WTC11 (cell line): ENCODE data around the gene EIF4E. TPM values are rescaled to one million over a fixed set of nuclear protein-coding genes. Genes with fewer than 3 reads are reported as not detected.

Experiments used
- ATAC-seq: fragments of 200-7000 bp; cut with Tn5 transposase; 2 replicates; pipeline ENCODE4 v1.10.0; 2021; ENCODE audit warnings: mild to moderate bottlenecking, moderate library complexity
- CTCF ChIA-PET: fragments of 300-600 bp; sonication (Branson Sonifier 250); formaldehyde crosslinking; loops from one replicate; lab custom pipeline; 2021; ENCODE audit warnings: antibody characterized with exemption; lab: Charles Lee
- POLR2A ChIA-PET: fragments of 350-600 bp; sonication (Branson Sonifier 250); formaldehyde crosslinking; loops from one replicate; lab custom pipeline; 2021; ENCODE audit warnings: antibody characterized with exemption; lab: Charles Lee
- DNase-seq: peaks from one replicate; pipeline ENCODE4 v3.0.0; 2021; ENCODE audit warnings: low spot score
- H3K27ac Mint-ChIP-seq: 2 replicates; pipeline ENCODE4 v1.8.0; 2021; ENCODE audit warnings: mixed read lengths
- H3K27me3 Mint-ChIP-seq: 2 replicates; pipeline ENCODE4 v1.8.0; 2021; ENCODE audit warnings: low read depth, mild to moderate bottlenecking, moderate library complexity, mixed read lengths
- H3K36me3 Mint-ChIP-seq: 2 replicates; pipeline ENCODE4 v1.8.0; 2021; ENCODE audit warnings: mixed read lengths
- H3K4me1 Mint-ChIP-seq: 2 replicates; pipeline ENCODE4 v1.8.0; 2022; ENCODE audit warnings: mixed read lengths
- H3K4me3 Mint-ChIP-seq: 2 replicates; pipeline ENCODE4 v1.8.0; 2021; ENCODE audit warnings: mild to moderate bottlenecking, moderate library complexity, mixed read lengths
- H3K9me3 Mint-ChIP-seq: 2 replicates; pipeline ENCODE4 v1.8.0; 2021; ENCODE audit warnings: mixed read lengths
- CBFB ChIP-seq: sonication (generic); formaldehyde crosslinking; IDR thresholded peaks from 2 replicates; pipeline ENCODE4 v1.8.1; 2022; ENCODE audit warnings: mild to moderate bottlenecking, low read depth, missing genetic modification reagents
- GRHL2 ChIP-seq: fragments of 250-450 bp; sonication (Bioruptor Pico); IDR thresholded peaks from 2 replicates; pipeline ENCODE4 v1.8.0; 2022; ENCODE audit warnings: mild to moderate bottlenecking, moderate library complexity; ENCODE audit not compliant: insufficient replicate concordance, severe bottlenecking
- JAZF1 ChIP-seq: fragments of 250-450 bp; sonication (Bioruptor Pico); IDR thresholded peaks from 2 replicates; pipeline ENCODE4 v1.9.0; 2021; ENCODE audit warnings: moderate library complexity, mild to moderate bottlenecking, inconsistent platforms
- JUN ChIP-seq: sonication (generic); formaldehyde crosslinking; IDR thresholded peaks from 2 replicates; pipeline ENCODE4 v1.8.0; 2023; ENCODE audit warnings: mild to moderate bottlenecking, missing genetic modification reagents
- NR2C2 ChIP-seq: sonication (generic); formaldehyde crosslinking; IDR thresholded peaks from 2 replicates; pipeline ENCODE4 v1.8.0; 2022; ENCODE audit warnings: mild to moderate bottlenecking, missing genetic modification reagents
- OVOL2 ChIP-seq: fragments of 250-450 bp; sonication (Bioruptor Pico); IDR thresholded peaks from 2 replicates; pipeline ENCODE4 v1.9.0; 2021; ENCODE audit warnings: mild to moderate bottlenecking, borderline replicate concordance
- RORB ChIP-seq: fragments of 250-450 bp; sonication (Bioruptor Pico); IDR thresholded peaks from 2 replicates; pipeline ENCODE4 v1.9.0; 2021; ENCODE audit warnings: mild to moderate bottlenecking
- SMAD4 ChIP-seq: sonication (generic); formaldehyde crosslinking; IDR thresholded peaks from 2 replicates; pipeline ENCODE4 v1.8.0; 2022; ENCODE audit warnings: mild to moderate bottlenecking, missing genetic modification reagents
- SOX15 ChIP-seq: fragments of 250-450 bp; sonication (Bioruptor Pico); IDR thresholded peaks from 2 replicates; pipeline ENCODE4 v1.9.0; 2021; ENCODE audit warnings: mild to moderate bottlenecking
- ZNF138 ChIP-seq: sonication (generic); formaldehyde crosslinking; conservative IDR thresholded peaks from 2 replicates; pipeline ENCODE4 v1.8.1; 2022; ENCODE audit warnings: mild to moderate bottlenecking, moderate library complexity, missing genetic modification reagents
- ZNF232 ChIP-seq: sonication (generic); formaldehyde crosslinking; IDR thresholded peaks from 2 replicates; pipeline ENCODE4 v1.8.0; 2022; ENCODE audit warnings: mild to moderate bottlenecking, missing genetic modification reagents
- total RNA-seq: library from RNA; stranded (reverse); gene quantifications from 3 replicates; pipeline ENCODE4 v1.2.3, GENCODE V29; 2021
- TF ChIP-seq, protein P1 (sequence below): sonication (generic); formaldehyde crosslinking; IDR thresholded peaks from 2 replicates; pipeline ENCODE4 v1.8.0; 2023; ENCODE audit warnings: missing genetic modification reagents, mild to moderate bottlenecking, borderline replicate concordance
- TF ChIP-seq, protein P2 (sequence below): sonication (generic); formaldehyde crosslinking; conservative IDR thresholded peaks from 2 replicates; pipeline ENCODE4 v1.8.1; 2023; ENCODE audit warnings: mild to moderate bottlenecking, low read depth, missing genetic modification reagents, moderate library complexity
- TF ChIP-seq, protein P3 (sequence below): sonication (generic); formaldehyde crosslinking; IDR thresholded peaks from 2 replicates; pipeline ENCODE4 v1.8.1; 2022; ENCODE audit warnings: low read depth, missing genetic modification reagents, borderline replicate concordance
- TF ChIP-seq, protein P4 (sequence below): fragments of 250-450 bp; sonication (Bioruptor Pico); IDR thresholded peaks from 2 replicates; pipeline ENCODE4 v1.9.0; 2021; ENCODE audit warnings: mild to moderate bottlenecking
- TF ChIP-seq, protein P5 (sequence below): sonication (generic); formaldehyde crosslinking; IDR thresholded peaks from 2 replicates; pipeline ENCODE4 v1.8.0; 2023; ENCODE audit warnings: mild to moderate bottlenecking, missing genetic modification reagents

The EIF4E gene
- total RNA-seq, 1 experiment from 2014 or later = 174 TPM

DNA sequence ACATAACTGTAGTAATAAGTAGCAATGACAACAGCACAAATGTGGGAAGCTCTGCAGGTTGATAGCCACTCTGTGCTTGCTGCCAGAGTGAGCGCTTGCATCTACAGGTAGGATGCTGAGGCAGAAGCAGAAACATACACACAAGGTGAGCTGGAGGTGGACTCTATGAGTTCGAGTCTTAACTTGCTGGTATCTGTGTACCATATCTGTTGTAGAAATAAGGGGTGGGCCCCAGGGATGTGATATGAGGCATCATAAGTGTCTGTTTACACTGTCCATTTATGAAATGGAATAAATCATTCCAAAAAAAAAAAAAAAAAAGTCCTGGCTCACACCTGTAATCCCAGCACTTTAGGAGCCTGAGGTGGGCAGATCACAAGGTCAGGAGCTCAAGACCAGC lies 32.8 kb upstream of the EIF4E start:
- H3K27ac Mint-ChIP-seq = no peak overlapping the region
- H3K36me3 Mint-ChIP-seq = no peaks in the 10 kb centered on the region
- CTCF ChIA-PET = interaction anchor here (1.1 kb wide), 1 partner anchor 34 kb away, joined by 4 read pairs; the partner anchor contains the start of gene METAP1
- peaks cover 4% of the 10 kb centered on the region for H3K4me1 Mint-ChIP-seq
- H3K9me3 Mint-ChIP-seq = peaks cover 3% of the 10 kb centered on the region; the same call in 1 of the 2 replicates
- no peak for DNase-seq
- no peaks in the 10 kb centered on the region; the same call in 1 of the 2 replicates for H3K27me3 Mint-ChIP-seq
- ATAC-seq = no peak
- H3K4me3 Mint-ChIP-seq = no peak overlapping the region
- TF ChIP-seq SMAD4 (CRISPR knock-in tag) (no peak), ZNF232 (CRISPR knock-in tag) (no peak), ZNF138 (no peak), NR2C2 (CRISPR knock-in tag) (no peak), RORB (no peak), JAZF1 (no peak), GRHL2 (CRISPR knock-in tag) (no peak), JUN (no peak), OVOL2 (CRISPR knock-in tag) (no peak), SOX15 (CRISPR knock-in tag) (no peak), CBFB (CRISPR knock-in tag) (no peak)
- TF ChIP-seq, protein P1, sequence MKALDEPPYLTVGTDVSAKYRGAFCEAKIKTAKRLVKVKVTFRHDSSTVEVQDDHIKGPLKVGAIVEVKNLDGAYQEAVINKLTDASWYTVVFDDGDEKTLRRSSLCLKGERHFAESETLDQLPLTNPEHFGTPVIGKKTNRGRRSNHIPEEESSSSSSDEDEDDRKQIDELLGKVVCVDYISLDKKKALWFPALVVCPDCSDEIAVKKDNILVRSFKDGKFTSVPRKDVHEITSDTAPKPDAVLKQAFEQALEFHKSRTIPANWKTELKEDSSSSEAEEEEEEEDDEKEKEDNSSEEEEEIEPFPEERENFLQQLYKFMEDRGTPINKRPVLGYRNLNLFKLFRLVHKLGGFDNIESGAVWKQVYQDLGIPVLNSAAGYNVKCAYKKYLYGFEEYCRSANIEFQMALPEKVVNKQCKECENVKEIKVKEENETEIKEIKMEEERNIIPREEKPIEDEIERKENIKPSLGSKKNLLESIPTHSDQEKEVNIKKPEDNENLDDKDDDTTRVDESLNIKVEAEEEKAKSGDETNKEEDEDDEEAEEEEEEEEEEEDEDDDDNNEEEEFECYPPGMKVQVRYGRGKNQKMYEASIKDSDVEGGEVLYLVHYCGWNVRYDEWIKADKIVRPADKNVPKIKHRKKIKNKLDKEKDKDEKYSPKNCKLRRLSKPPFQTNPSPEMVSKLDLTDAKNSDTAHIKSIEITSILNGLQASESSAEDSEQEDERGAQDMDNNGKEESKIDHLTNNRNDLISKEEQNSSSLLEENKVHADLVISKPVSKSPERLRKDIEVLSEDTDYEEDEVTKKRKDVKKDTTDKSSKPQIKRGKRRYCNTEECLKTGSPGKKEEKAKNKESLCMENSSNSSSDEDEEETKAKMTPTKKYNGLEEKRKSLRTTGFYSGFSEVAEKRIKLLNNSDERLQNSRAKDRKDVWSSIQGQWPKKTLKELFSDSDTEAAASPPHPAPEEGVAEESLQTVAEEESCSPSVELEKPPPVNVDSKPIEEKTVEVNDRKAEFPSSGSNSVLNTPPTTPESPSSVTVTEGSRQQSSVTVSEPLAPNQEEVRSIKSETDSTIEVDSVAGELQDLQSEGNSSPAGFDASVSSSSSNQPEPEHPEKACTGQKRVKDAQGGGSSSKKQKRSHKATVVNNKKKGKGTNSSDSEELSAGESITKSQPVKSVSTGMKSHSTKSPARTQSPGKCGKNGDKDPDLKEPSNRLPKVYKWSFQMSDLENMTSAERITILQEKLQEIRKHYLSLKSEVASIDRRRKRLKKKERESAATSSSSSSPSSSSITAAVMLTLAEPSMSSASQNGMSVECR (CRISPR knock-in tag) = no peak
- TF ChIP-seq, protein P2, sequence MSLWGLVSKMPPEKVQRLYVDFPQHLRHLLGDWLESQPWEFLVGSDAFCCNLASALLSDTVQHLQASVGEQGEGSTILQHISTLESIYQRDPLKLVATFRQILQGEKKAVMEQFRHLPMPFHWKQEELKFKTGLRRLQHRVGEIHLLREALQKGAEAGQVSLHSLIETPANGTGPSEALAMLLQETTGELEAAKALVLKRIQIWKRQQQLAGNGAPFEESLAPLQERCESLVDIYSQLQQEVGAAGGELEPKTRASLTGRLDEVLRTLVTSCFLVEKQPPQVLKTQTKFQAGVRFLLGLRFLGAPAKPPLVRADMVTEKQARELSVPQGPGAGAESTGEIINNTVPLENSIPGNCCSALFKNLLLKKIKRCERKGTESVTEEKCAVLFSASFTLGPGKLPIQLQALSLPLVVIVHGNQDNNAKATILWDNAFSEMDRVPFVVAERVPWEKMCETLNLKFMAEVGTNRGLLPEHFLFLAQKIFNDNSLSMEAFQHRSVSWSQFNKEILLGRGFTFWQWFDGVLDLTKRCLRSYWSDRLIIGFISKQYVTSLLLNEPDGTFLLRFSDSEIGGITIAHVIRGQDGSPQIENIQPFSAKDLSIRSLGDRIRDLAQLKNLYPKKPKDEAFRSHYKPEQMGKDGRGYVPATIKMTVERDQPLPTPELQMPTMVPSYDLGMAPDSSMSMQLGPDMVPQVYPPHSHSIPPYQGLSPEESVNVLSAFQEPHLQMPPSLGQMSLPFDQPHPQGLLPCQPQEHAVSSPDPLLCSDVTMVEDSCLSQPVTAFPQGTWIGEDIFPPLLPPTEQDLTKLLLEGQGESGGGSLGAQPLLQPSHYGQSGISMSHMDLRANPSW (CRISPR knock-in tag) = no peak
- TF ChIP-seq, protein P3, sequence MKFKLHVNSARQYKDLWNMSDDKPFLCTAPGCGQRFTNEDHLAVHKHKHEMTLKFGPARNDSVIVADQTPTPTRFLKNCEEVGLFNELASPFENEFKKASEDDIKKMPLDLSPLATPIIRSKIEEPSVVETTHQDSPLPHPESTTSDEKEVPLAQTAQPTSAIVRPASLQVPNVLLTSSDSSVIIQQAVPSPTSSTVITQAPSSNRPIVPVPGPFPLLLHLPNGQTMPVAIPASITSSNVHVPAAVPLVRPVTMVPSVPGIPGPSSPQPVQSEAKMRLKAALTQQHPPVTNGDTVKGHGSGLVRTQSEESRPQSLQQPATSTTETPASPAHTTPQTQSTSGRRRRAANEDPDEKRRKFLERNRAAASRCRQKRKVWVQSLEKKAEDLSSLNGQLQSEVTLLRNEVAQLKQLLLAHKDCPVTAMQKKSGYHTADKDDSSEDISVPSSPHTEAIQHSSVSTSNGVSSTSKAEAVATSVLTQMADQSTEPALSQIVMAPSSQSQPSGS (CRISPR knock-in tag) = no peak
- TF ChIP-seq, protein P4, sequence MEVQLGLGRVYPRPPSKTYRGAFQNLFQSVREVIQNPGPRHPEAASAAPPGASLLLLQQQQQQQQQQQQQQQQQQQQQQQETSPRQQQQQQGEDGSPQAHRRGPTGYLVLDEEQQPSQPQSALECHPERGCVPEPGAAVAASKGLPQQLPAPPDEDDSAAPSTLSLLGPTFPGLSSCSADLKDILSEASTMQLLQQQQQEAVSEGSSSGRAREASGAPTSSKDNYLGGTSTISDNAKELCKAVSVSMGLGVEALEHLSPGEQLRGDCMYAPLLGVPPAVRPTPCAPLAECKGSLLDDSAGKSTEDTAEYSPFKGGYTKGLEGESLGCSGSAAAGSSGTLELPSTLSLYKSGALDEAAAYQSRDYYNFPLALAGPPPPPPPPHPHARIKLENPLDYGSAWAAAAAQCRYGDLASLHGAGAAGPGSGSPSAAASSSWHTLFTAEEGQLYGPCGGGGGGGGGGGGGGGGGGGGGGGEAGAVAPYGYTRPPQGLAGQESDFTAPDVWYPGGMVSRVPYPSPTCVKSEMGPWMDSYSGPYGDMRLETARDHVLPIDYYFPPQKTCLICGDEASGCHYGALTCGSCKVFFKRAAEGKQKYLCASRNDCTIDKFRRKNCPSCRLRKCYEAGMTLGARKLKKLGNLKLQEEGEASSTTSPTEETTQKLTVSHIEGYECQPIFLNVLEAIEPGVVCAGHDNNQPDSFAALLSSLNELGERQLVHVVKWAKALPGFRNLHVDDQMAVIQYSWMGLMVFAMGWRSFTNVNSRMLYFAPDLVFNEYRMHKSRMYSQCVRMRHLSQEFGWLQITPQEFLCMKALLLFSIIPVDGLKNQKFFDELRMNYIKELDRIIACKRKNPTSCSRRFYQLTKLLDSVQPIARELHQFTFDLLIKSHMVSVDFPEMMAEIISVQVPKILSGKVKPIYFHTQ (CRISPR knock-in tag) = no peak
- TF ChIP-seq, protein P5, sequence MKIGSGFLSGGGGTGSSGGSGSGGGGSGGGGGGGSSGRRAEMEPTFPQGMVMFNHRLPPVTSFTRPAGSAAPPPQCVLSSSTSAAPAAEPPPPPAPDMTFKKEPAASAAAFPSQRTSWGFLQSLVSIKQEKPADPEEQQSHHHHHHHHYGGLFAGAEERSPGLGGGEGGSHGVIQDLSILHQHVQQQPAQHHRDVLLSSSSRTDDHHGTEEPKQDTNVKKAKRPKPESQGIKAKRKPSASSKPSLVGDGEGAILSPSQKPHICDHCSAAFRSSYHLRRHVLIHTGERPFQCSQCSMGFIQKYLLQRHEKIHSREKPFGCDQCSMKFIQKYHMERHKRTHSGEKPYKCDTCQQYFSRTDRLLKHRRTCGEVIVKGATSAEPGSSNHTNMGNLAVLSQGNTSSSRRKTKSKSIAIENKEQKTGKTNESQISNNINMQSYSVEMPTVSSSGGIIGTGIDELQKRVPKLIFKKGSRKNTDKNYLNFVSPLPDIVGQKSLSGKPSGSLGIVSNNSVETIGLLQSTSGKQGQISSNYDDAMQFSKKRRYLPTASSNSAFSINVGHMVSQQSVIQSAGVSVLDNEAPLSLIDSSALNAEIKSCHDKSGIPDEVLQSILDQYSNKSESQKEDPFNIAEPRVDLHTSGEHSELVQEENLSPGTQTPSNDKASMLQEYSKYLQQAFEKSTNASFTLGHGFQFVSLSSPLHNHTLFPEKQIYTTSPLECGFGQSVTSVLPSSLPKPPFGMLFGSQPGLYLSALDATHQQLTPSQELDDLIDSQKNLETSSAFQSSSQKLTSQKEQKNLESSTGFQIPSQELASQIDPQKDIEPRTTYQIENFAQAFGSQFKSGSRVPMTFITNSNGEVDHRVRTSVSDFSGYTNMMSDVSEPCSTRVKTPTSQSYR (CRISPR knock-in tag) = no peak
- TF ChIP-seq, all 79 proteins: peak for 0
- POLR2A ChIA-PET = no interaction called here
